DMS53 (cell line): ENCODE data around the gene CCDC136.
A peak's percentile ranks its signal among the peaks of the same experiment; 100 is the strongest.

ENCODE experiments used
- DNase-seq: peaks from one replicate; lab custom pipeline; 2025; lab: John Stamatoyannopoulos, UW

CCDC136 gene

DNA sequence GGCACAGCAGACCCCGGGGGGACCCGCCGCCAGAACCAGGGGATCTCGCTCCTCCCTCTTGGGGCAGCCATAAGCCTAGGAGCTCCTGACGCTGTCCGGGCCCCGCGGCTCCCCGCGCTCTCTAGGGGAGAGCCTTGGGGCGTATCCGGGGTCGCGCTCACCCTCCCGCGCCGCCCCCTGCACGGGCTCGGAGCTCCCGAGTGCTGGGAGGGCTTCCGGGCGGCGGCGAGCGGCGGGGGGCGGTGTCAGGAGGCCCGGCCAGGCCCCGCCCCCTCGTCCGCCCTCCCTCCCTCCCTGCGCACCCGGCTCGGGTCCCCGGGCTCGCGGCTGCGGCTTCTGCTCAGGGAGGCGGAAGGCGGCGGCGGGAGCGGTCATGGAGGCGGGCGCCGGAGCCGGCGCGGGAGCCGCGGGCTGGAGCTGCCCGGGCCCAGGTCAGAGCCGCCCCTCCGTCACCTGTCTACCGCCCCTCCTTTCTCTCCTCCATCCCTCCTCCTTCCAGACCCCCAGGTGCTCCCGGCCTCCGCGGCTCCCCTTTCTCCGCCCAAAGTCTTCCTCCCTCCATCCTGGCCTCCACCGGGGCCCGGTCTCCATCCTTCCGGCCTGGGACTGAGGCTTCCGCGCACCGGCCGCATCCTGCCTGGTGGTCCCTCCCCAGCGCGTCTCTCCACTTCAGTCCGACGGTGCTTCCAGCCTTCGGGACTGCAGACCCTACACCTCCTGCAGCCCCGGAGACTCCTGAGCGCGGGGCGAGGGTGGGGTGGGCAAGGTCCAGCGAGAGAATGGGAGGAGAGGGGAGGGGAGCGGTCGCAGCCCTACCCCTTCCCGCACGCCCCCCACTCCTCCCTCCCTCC is at the start of gene CCDC136:
Gene CCDC136, plus strand, starts transcription at position 848 of the 851 bp plus-strand sequence. CDS start 444 bp downstream, outside the sequence.
- DNase-seq = peak; percentile 90

DNA sequence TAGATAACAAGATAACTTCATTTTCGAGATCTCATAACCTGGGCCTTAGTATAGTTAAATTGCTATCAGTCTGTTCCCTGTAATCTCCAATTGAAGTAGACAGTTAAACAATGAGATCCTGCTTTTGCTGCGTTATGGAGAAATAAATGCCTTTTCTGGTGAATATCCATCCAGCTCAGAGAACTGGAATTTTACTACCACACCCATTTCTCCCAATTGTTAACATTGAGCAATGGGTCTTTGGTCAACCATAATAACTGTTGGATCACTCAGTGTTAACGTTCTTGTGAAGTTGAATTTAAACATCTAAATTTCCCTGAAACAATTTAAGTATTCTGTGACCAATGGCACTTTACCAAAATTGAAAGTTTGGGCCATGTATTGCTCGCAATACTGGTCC is 49.6 kb upstream of the CCDC136 start:
- no peak for DNase-seq

DNA sequence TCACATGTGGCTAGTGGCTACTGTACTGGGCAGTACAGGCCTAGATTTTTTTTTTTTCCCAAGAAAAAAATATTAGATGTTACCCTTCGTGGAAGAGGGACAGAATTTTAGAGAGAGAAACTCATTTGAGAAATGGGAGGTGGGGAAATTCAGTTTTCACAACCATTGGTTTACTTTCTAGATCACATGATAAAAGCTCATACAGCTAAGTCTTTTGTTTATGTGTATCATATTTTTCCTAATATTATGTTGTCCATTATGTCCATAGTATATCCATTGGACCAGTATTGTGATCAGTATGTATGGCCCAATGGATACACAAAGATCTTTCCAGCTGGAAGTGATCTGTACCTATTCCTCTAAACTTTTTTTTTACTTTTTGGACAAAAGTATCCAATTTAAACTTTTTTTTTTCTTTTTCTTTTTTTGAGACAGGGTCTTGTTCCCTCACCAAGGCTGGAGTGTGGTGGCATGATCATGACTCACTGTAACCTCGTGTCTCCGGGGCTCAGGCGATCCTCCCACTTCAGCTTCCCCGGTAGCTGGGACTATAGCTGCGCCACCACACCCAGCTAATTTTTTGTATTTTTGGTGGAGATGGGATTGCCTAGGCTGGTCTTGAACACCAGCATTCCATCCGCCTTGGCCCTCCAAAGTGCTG is 48.5 kb upstream of the CCDC136 start:
- no peak for DNase-seq

DNA sequence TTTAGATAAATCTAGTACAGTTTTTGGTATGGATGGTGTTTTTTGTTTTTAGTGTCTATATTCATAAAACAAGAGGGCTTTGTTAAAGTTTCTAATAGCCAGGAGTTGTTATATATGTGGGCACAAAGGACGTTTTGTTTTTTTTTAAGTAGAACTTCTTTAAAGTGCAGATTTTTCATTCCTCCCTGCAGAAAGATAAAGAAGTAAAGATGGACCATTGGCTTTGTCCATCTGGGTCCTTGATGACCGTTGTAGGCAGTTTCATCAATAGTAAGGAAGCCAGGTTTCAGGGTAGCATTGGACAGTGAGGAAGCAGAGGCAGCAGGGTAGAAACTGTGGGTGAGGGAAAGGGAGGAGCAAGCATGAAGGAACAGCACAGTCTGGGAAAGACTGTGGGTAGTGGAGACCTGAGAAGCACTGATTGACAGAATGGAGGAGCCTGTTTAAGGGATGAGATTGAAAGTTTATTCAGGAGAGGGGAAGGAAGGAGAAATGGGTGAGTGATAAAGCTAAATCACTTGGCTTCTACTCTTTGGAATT is 47.3 kb upstream of the CCDC136 start:
- DNase-seq = no peak

DNA sequence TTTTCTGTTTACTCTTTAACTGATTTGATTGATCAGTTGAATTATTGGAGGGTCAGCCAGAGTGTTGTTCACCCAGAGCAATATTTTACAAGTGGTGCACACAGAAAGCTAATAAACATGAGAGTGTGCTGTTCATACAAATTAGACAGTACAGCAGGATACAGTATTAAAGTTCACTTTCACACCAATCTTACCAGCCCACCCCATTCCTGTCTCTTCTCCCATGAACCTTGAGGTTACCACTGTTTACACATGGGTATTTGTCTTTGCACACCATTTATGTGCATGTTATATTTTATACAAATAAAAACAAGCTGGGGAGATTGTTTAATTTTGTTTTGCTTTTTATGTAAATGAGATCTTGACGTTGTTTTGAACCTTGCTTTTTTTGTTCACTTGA is 46.1 kb upstream of the CCDC136 start:
- no peak for DNase-seq

DNA sequence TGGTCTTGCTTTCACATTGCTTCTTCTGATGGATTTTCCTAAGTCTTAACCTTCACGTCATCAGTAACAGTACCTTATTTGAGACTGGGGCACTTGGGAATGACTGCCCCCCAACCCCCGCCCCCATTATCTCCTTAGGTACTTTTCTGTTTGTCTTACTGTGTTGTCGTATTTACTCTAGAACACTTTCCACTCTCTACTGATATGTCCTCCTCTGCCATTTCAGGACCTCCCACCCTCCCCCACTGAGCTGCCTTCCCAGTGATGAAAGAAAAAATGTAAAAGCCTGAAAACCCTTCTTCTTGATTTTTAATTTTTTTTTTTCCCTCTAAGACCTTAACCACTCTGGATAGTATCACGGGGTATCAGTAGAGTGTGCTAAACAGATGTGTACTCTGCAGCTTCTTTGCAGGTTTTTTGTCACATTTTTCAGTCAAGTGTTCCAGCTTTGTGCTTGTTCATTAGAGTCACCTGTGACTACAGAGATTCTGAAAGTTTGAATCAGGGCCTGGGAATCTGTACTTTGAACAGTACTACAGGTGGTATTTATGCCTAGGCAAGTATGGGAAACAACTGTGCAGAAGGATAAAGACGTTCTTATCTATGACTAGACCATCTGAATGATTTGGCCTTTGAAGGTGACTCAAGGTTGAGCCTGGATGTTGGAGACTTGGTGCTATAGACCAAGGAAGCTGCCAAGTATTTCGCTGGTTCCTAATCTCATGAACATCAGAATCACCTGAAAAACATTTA is 44.3 kb upstream of the CCDC136 start:
- no peak for DNase-seq

DNA sequence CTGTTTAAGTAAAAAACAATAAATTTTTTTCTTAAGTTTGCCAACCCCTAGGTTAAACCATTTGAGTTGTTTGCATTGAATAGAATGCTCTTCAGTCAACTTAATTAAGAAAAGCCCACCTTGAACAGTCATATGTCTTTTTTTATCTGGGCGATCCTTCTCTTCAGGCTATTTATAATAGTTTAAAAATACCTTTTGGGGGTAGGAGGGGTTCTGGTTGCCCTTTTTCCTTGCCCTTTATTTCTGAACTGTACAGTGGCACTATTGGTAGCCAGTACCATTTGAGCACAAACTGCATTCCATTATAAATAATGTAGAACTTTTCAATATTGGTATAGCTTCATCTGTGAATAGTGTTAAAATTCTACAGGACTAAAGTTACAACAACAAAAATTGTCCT is 39.5 kb upstream of the CCDC136 start:
- no peak for DNase-seq

DNA sequence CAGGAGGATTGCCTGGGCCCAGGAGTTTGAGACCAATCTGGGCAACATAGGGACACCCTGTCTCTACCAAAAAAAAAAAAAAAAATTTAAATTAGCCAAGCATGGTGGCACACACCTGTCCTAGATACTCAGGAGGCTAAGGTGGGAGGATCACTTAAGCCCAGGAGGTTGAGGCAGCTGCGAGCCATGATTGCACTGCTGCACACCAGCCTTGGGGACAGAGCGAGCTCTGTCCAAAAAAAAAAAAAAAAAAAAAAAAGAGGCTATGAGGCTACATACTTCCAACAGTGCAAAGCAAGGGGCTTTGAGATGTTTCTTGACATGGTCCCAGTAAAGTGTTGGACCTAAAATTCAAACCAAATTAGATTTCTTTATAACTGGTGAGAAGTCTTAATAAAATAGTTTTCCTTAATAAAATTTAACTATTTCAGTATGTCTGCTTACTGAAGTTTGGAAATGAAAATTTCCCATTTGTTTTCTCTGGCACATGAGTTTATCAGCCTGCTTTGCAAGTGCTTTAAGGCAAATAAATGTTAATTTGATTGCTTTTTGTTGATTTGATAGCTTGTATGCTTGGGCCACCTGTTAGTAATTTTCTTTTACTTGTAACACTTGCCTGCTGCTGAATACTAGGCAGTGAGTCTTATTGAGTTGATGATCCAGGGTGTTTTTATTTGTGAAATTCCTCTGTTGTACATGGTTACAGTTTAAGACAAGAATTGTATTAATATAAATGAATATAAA is 36.5 kb upstream of the CCDC136 start:
- DNase-seq = no peak

DNA sequence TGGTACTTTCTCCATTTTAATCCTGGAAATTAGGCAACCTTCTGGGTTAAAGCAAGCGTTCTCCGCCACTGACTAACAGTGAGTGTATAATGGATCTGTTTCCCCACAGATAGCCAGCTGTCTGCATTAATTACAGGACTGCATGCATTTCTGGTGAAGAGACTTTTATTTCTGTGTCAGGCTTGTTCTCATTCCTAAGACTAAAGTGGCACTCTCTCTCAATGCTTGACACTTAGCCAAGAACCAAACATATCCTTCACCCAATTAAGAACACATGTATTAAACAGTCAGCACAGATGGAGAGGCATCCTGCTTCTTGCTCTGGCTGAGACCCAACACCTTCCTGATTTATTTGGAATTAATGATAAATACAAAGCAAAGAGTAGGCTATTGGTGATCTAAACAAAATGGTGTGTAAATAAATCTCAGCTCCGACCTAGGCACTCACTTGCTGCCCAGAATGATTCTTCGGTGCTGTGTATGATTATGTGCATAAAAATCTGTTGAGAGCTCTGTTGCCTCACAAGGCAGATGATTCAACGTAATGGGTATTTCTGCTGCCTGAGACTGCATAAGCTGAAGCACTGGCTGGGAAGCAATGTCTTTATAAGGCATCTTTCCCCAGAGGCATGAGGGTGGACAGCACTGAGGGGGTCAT is 35.8 kb upstream of the CCDC136 start:
- no peak for DNase-seq

DNA sequence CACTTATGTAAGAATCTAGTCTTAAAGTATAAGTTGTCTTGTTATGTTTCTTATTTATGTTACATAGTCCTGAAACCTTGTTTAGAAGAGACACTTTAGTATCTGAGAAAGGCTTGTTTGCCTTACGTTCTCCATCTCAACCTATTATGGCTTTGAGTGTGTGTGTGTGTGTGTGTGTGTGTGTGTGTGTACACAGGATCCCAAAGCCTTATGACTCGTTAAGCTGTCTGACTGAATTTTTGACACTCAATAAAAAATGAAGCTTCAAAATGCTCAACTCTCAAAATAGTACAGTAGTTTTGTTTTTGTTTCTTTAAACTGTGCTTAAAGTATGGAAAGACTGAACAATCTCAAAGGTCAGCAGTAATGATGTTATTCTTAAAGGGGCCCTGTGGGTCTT is 34.6 kb upstream of the CCDC136 start:
- DNase-seq = no peak

DNA sequence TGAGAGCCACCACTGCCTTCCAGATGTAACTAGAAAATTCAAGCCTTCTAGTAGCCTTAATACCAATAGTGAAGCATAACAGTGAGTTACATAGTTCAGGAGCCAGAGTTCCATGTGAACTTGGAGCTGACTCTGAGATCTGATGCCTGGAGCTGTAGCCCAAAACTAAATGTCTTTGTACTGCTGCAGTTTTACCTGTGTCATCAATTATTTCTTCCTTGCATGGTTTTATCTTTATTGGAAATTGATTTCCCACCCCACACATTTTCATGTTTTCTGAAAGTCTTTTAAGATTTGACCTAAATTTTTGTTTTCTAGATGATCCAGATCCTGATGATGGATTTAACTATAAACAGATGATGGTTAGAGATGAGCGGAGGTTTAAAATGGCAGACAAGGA is 33.2 kb upstream of the CCDC136 start:
- no peak for DNase-seq

DNA sequence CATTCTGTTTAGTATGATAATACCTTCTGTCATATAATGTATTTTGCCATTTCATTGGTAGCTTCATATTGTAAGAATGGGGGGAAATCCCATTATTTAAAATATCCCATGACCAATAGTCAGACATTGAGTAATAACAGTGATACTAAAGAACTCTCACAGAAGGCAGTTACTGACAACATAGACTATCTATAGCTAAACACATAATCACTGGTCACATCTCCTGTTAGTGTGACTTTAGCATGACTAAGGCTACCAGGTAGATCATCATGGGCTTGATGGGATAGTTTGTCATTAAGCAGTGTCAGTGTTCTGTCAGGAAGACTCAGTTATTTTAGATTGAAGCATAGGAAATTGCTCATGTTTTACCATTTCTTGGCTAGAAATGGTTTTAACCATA is 32.5 kb upstream of the CCDC136 start:
- DNase-seq = no peak

DNA sequence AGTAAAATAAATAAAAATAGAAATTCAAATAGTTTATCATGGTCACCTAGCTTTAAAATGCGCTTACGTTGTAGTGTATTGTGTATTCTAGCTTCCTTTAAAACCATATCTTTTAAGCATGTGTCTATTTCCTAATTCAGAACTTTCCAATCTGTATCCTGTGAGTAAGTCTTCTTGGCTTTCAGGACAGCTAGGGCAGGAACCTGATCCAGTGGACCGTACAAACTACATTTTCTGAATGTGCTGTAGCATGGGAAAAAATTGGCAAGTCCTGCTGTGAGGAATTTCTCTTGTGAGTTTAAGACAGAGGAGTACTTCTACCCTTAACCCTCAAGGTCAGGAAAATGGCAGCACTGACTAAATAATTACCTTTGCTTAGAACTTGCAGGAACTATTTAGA is 28.2 kb upstream of the CCDC136 start:
- no peak for DNase-seq

DNA sequence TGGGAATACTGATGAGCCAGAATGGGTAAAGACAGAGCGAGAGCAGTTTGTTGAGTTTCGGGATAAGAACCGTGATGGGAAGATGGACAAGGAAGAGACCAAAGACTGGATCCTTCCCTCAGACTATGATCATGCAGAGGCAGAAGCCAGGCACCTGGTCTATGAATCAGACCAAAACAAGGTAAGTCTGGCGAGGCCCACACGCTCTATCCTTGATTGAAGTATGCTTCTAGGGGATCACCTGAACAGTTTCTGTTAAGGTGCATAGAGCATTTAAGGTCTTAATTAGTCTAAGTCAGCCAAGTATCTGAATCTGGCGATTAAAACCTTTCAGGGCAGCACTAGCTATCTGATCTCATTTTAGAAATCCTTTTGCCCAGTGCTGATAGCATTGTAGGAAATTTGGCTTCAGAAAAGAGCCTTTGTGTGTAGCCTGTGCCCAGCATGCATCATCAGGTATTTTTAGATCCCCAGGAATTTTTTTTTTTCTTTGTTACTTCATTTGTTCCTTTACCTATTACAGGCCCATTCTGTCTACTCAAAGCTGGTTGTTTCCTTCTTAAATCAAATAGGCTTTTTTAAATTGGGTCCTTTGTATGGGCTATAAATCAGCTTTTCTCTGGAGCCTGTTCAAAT is 24.2 kb upstream of the CCDC136 start:
- no peak for DNase-seq

DNA sequence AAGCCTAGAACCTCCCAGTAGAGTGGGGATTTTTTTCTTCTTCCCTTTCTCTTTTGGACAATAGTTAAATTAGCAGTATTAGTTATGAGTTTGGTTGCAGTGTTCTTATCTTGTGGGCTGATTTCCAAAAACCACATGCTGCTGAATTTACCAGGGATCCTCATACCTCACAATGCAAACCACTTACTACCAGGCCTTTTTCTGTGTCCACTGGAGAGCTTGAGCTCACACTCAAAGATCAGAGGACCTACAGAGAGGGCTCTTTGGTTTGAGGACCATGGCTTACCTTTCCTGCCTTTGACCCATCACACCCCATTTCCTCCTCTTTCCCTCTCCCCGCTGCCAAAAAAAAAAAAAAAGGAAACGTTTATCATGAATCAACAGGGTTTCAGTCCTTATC is 21.5 kb upstream of the CCDC136 start:
- no peak for DNase-seq

DNA sequence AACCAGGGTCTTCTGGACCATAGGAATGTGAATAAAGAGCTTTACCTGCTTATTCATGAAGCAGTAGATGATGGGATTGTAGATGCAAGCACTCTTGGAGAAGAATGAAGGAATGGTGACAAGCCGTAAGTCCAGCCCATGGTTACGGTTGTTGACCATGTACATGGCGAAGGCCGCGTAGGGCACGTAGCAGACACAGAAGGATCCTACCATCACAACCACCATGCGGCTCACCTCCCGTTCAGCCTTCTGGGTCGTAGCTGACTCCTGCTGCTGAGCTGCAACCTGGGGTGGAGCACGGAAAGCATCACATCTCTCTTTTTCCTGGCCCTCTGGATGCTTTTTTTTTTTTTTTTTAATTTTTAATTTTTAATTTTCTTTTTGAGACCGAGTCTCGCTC is 18.2 kb upstream of the CCDC136 start:
- no peak for DNase-seq

DNA sequence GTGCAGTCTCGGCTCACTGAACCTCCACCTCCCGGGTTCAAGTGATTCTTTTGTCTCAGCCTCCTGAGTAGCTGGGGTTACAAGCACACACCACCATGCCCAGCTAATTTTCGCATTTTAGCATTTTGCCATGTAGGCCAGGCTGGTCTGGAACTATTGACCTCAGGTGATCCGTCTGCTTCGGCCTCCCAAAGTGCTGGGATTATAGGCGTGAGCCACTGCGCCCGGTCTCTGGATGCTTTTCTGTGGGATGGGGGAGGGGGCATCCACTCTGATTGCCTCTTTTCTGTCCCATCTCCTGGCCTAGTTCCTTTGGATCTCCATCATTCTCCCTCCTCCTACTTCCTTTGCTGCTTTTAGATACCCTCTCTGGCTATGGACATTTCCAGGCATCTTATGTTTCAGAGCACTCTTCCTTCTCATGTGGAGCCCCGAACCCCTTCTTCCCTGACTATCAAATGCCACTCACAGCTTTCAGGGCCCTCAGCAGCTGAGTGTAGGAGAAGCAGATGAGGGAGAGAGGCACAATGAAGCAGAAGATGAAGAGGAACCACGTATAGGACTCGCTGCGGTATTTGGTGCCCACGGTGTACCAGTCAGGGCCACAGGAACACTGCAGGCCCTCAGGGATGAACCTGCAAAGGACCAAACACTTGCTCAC is 17.6 kb upstream of the CCDC136 start:
- no peak for DNase-seq

DNA sequence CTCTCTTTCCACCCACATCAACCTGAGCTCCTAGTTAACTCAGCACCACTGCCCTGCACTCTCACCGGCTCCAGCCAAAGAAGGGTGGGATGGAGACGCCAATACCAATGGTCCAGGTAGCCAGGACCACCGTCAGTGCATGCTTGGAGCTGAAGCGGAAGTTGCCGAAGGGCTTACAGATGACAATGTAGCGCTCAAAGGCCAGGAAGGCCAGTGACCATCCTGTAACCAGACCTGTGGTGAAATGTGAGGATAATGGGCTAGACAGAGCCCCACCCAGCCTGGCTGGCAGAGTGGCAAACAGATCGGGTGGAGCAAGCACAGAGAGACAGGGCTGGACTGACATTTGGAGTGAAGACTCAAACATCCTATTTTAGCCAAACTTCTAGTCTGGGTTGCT is 16.8 kb upstream of the CCDC136 start:
- no peak for DNase-seq

DNA sequence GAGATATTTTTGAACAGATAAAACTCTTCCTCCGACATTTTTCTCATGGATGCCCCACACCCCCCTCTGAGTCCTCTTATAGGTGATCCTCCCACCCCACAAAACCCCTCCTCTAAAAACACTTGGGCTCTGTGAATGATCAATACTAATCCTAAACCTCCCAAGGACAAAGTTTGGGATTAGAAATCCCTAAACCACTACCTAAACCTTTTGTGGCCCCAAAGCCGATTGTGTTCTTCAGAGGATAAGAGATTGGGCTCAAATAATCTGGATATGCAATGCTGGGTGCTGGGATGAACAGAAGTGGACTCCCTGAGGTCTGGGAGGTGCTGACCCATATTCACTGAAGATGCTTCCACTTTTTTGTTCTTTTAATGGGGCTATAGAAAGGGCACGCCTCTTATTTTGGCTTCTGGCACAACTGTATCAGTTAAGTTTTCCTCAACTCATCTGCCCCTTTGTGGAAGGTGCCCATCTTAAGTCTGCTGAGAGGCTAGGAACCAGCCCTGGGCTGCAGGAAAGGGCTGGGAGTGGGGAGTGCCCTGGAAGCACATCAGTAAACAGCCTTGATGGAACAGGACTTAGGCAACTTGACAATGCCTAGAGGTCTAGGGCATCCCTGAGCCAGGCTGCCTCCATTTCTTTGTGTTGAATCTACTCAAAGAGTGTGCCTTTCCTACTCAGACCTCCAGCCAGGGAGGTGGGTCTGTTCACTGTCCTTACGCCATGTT is 15.9 kb upstream of the CCDC136 start, which contains the start of gene OPN1SW:
Gene OPN1SW, minus strand, starts transcription at position 51 of the 731 bp plus-strand sequence. Its CDS starts 13 bp downstream, at position 38.
- DNase-seq = no peak
